Measurements from ENCODE around the gene TMEM132A. TPM values are rescaled to one million over a fixed set of nuclear protein-coding genes. Genes with fewer than 3 reads are reported as not detected.
"Not testable (repeated sequence)": the region's sequence is repeated elsewhere in the genome, so short reads cannot be mapped to it uniquely, and the experiment has no call there.

TMEM132A gene
- total RNA-seq, 1 experiment from 2014 or later: 132 TPM

DNA sequence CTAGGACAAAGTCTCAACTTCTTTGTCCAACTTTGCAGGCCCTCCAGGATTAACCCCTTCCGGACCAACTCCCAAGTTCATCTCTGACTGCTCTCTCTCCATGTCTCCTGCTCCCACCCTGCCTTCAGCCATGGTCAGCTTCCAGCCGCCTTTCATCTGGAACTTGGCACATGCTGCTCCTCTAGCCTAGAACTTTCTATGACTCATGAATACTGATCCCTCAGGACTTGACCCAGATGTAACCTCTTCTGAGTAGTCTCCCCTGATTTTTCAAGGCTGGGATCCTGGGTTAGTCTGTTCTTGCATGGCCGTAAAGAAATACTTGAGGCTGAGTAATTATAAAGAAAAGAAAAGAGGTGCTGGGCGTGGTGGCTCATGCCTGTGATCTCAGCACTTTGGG is 32.9 kb downstream of the TMEM132A start:
- no peak for DNase-seq (ENCODE audit: low spot score)

DNA sequence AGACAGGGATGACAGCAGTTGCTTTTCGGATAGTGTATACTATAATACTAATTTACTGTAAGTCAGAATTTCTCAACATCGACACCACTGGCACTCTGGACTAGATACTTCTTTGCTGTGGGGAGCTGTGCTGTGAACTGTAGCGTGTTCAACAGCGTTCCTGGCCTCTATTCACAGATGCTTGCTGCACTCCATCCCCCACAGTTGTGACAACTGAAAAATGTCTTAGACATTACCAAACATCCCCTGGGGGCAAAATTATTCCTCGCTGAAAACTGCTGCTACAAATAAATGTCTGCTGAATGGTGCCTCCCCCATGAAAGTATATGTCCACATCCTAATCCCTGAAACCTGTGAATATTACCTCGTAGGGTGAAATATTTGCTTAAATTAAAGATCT is 35.2 kb downstream of the TMEM132A start:
- DNase-seq (ENCODE audit: low spot score): no peak

DNA sequence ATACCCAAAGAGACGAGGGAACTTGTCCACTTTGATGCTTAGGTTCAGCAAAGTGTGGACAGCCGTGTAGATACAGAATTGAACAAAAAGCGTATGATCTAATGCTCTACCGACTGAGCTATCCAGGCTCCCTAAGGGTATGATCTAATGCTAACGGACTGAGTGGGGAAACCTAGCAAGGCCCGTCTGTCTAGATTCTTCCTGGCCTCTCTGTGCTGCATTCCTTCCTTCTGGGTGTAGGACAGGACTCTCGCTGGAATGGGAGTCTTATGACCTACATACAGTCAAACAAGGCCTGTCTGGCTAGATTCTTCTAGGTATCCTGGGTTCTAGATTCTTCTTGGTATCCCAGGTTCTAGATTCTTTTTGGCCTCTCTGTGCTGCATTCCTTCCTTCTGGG is 36.1 kb downstream of the TMEM132A start:
- DNase-seq (ENCODE audit: low spot score): no peak

DNA sequence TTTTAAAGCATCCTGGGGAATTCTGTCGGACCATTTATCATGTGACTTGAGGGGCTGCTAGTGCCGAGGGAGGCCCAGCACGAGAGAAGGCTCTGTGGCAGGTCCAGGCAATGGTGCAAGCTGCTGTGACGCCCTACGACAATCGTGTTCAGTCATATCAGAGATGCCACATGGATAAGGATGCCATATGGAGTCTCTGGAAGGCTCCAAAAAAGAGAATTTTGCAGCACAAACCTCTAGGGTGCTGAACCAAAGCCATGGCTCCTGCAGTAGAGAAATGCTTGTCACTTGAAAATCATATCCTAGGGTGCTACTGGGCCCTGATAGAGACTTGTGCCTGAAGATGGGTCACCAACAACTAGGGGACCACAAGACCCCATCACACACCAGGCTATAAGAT is 40.5 kb downstream of the TMEM132A start:
- no peak for DNase-seq (ENCODE audit: low spot score)

DNA sequence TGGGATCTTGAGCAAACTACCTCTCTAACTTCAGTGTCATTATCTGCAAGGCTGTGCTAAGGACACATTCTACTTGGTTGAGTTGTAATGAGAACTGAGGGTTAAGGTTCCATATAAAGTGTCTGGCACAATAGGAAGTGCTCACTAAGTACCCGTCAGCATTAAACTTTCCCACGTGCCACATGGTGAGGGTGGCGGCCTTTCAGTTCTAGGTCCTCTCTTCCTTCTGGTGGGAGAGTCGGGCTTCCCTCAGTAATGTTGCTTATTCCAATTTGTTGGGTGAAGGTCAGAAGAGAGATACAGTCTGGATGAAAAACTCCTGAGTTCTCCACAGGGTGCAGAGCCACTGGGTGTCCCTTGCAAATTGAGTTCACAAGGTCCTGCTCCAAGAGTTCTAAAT is 42.6 kb downstream of the TMEM132A start:
- DNase-seq (ENCODE audit: low spot score): no peak

DNA sequence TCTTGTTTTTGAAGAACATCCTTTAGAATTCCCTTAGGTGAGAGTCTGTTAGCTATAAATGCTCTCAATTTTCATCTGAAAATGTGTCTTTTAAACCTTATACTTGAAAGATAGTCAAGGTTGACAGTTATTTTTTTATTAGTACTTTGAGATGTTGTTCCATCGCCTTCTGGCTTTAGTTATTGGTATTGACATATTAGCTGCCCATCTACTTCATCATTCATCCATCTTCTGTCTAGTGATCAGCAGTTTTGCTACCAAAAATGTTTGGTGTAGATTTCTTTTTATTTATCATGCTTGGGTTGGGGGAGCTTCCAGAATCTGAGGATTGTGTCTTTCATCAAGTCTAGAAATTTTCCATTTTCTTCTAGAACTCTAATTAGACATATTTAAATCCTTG is 44.0 kb downstream of the TMEM132A start:
- DNase-seq (ENCODE audit: low spot score): no peak

DNA sequence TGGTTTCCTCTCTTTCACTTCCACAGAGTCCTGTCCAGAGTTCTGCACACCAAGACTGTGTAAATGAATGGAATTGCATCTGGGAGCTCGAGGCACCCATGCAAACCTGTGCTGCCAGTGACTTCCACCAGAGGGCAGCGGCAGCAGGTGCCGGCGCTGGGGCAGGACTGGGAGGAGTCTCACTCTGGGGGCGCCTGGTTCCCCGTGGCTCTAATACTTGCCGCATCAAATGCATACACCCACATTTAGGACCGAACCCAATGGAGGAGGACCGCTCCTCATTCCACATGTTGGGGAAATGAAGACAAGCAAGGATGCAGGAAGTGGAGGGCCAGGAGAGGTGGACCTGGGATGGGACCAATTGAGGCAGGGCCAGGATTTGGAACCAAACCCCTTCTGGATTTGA is 46.1 kb downstream of the TMEM132A start:
- peak; percentile 26 for DNase-seq (ENCODE audit: low spot score)

DNA sequence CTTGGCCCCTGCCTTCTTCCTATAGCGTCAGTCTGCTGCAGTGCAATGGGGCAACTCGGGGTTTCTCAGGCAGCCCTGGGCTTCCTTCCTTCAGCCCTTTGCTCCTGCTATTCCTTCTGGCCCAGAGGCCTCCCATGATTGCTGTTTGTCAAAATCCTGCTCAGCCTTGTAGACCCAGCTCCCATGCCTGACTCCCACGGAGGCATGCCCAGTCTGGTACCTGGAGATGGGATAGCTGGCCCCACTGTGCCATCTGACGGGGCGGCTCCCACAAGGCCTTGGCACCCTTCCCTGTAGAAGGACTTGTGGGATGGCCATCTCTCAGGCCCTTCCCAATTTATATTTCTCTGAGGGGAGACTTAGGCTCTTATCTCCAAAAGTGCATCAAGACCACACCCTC is 46.6 kb downstream of the TMEM132A start:
- DNase-seq (ENCODE audit: low spot score): no peak

DNA sequence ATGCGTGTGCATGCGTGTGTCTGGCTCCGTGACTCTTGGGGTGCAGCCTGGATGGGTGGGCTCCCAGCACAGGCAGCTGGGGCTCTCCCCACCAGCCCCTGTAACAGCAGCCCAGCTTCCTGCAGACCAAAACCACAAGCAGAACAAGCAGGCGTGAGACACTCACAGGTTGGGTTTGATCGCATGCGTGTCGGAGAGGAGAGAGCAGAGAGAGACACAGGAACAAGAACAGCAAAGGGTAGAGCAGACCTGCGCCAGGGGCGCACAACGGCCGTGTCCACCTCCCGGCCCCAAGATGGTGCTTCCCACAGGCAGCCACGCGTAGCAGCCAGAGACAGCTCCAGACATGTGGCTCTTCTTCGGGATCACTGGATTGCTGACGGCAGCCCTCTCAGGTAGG is 47.3 kb downstream of the TMEM132A start, which contains the start of gene CD6:
TSS of gene CD6 (plus strand) at position 161 of the 400 bp plus-strand sequence. CDS start at position 347, 186 bp downstream.
- no peak for DNase-seq (ENCODE audit: low spot score)

DNA sequence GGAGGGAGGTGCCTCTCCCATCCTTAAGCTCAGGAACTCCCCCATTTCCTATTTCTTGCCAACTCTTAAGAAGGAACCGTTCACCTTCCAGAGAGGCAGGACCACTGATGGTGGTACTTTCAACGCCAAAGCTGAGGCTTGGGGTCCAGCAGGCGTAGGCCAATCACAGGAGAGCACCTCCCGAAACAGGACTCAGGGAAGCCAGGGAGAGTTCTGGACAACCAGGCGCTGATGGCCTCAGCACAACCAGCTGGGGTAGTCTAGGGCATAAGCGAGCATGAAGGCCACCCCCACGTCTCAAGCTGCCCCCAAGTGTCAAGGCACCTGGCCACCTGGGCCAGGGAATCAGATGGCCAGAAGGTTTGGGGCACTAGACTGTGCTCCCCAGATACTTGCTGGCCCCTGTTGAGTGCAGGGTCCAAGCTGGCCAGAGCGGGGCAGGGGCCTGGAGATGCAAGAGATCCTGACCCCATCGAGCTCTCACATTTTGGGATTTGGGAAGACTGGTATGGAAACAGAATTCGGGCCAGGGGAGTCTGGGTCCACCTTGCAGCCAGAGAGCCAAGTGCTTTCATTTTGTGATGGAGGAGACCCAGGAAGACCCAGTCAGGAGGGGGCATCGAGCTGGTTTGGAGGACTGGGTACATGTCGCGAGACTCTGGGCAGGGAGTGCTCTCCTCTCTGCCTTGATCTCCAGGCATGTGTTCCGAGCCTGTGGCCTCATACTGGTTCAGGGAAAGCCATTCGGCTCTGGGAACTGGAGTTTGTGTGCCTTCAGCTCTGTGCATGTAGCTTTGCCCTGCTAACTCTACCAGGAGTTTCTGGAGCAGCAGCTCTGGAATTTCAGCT is 48.1 kb downstream of the TMEM132A start:
- no peak for DNase-seq (ENCODE audit: low spot score)

DNA sequence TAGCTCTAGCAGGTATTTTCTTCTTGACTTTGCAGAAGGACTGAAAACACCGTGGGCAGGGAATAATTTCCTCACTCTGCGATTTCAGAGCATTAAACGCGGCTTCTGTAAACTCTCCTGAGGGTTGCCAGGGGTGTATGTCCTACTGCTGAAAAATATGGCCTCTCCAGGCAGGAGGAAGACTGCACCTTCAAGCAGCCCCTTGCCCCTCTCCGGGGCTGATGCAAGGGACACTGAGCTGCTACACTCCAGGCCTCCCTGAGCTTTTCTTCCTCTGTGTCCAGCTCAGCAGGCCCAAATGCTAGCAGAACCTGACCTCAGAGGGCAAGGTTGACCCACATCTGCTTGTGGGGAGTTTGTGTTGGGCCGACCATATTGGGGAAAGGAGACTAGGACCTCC is 49.4 kb downstream of the TMEM132A start:
- no peak for DNase-seq (ENCODE audit: low spot score)

DNA sequence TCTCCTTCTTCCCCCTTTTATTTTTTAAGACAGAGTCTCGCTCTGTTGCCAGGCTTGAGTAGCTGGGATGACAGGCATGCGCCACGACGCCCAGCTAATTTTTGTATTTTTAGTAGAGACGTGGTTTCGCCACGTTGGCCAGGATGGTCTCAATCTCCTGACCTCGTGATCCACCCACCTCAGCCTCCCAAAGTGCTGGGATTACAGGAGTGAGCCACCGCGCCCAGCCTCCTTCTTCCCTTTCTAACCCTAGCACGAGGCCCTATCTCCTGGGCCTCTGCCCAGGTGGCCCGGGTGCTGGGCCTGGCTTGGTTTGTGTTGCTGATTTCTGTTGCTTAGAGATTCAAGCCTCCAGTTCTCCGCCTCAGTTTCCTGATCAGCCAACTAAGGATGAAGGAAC is 50.1 kb downstream of the TMEM132A start:
- DNase-seq (ENCODE audit: low spot score): not testable (repeated sequence)

DNA sequence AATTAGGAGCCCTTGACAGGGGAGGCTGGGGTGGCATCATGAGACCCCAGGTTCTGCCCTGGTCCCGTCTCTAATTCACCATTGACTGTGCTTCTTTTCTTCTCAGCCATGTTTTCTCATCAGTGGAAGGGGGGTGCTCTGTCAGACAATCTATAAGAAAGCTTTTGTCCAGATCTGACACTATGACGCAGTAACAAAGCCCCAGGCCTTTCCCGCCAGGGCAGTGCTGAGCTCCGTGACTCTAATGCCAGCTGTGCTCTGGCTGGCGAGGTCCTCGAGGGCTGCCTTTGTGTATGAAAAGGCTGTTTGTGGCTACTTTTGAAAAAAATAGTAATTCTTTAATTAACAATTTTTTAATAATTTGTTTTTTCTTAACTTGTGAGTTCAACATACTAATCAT is 50.5 kb downstream of the TMEM132A start:
- DNase-seq (ENCODE audit: low spot score): no peak

DNA sequence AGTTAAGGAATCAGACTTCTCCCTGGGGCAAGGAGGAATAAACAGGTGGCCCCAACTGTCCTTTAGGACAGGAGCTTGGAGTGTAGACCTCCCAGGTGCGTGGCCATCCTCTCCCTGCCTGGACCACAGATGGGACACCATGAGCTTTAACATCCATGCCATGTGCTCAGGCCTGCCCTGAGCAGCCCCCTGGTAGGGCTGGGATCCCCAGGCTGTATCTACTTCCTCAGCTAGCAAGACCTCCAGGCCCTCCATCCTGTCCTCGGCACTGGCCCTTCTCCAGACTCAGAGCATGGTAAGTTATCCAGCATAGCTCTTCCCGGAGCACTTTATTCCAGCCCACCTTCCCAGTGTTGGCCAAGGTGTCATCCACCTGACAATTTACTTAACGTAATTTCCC is 53.0 kb downstream of the TMEM132A start:
- DNase-seq (ENCODE audit: low spot score): no peak

DNA sequence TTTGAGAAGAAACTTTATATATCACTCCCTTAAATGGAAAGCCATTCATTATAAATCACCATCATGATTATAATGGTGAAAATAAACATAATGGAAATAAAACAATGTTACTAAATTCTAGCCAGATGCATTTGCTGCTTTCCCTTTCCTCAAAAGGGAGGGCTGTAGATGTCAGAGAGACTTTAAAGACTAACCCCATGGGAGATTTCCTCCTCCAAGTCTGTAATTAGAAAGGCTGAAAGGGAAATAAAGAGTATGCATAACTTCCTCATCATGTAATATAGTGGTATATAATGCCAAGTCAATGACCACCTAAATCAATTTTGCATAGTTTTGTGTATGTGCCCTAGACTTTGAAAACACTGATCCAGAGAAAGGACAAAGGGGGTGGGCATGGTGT is 53.6 kb downstream of the TMEM132A start:
- DNase-seq (ENCODE audit: low spot score): no peak

DNA sequence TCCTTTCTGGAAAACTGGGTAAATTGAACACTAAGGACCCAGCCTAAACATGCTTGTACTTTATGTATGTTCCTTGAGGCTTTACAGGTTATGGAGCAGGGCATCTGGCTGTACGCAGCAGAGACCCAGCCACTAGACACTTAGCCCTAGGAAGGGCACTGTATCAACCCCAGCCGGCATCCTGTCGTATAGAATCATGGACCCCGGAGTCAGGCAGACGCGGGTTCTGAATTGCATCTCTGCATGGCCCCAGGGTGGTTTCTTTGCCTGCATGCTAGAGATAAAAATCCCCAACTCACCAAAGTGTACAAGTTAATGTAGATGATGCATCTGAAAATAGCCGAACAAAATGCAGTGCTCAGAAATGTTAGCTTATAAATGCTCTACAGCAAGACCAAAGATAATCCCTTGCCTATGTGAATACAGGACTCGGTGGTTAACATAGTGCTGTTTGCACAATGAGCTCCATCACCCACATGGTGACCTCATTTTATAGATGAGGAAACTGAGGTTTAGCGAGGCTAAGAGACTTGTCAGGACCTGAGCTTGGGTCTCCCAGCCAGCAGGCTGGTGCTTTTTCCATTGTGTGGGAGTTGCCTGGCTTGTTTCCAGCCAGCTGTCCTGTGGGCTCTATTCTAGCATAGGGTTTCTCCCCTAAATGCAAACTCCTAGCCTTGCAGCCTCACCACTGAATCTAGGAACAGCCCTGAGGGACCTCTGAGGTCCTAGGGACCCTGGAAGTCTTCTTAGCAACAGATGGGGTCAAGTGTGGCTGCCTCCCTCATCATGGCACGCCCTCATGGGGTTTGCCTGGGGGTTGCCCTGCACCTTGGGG is 54.5 kb downstream of the TMEM132A start:
- DNase-seq (ENCODE audit: low spot score): no peak

DNA sequence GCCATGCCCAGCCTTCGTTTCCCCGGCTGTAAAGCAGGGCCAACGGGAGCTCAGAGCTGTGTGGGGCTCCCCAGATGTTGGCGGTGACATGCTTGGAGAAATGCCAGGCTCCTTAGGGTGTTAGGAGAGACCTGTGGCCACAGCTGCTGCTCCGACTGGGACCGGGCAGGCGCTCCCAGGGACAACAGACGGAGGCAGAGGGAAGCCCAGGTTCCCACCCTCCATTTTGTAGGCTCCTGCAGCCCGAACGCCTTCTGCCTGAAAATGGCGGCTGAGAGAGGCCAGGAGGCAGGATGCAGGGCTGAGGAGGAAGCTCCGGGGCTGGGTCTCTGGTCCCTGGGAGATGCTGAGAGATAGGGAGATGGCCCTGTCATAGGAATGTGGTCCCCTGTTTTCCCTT is 57.3 kb downstream of the TMEM132A start:
- no peak for DNase-seq (ENCODE audit: low spot score)

DNA sequence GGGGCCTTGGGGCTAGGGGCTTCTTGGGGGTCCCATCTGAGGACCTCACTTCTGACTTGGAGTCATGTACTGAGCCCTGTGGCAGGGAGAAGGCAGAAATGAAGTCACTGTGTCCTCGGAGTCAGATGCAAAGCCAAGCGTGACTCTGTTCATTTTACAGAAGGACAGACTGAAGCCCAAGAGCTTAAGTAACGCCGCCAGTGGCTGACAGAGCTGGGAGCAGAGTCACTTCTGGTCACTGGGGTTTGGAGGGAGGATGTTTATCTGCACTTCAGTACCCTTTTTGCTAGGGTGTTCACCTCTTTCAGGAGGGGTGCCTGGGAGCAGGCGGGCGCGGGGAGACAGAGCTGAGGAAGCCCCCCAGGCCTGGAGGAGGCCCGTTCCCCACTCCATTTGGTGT is 57.9 kb downstream of the TMEM132A start:
- no peak for DNase-seq (ENCODE audit: low spot score)

DNA sequence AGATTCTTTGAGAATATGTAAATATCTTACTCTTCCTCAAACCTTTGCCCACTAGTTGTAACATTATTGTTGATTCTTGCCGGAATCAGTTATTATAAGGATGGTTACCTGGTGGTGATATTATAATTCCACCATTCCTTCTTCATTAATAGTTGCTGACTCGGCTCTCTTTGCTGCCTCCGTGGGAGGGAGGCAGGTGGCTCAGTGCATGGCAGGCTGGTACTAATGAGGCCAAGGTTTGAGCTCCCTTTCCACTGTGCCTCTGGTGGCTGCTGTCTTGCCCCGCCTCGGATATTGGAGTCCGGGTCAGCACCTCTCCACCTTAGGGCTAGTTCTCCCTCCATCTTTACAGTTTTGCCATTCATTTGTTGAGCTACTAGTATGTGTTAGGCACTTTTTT is 59.9 kb downstream of the TMEM132A start:
- no peak for DNase-seq (ENCODE audit: low spot score)

DNA sequence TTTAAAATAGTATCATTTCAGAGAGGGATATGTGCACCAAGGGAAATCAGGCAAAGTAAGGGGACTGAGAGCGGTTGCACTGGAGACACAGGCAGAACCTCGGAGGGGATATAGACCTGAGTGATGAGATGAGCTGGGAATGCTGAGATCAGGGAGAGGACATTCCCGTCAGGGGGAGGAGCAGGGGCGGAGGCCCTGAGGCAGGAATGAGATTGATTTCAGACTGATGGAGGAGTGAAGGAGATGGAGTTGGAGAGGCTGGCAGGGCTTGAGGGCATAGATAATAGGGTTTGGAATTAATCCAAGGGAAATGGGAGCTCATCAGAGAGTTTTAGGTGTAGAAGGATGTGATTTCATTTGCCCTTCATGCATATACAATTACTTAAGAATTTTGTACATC is 60.4 kb downstream of the TMEM132A start:
- no peak for DNase-seq (ENCODE audit: low spot score)

DNA sequence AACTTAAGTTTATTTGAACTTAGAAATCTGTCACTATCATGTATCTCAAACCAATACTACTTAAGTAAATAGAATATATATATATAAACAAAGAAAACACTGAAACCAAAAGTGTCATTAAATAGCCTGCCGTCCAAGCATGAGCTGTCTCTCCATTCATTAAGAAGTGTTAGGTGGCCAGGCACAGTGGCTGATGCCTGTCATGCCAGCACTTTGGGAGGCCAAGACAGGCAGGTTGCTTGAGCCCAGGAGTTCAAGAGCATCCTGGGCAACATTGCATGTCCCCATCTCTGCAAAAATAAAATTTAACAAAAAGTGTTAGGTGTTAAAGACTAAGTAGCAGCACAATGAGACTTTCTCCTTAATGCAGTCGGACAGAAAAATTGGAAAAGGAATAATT is 61.2 kb downstream of the TMEM132A start:
- DNase-seq (ENCODE audit: low spot score): no peak

DNA sequence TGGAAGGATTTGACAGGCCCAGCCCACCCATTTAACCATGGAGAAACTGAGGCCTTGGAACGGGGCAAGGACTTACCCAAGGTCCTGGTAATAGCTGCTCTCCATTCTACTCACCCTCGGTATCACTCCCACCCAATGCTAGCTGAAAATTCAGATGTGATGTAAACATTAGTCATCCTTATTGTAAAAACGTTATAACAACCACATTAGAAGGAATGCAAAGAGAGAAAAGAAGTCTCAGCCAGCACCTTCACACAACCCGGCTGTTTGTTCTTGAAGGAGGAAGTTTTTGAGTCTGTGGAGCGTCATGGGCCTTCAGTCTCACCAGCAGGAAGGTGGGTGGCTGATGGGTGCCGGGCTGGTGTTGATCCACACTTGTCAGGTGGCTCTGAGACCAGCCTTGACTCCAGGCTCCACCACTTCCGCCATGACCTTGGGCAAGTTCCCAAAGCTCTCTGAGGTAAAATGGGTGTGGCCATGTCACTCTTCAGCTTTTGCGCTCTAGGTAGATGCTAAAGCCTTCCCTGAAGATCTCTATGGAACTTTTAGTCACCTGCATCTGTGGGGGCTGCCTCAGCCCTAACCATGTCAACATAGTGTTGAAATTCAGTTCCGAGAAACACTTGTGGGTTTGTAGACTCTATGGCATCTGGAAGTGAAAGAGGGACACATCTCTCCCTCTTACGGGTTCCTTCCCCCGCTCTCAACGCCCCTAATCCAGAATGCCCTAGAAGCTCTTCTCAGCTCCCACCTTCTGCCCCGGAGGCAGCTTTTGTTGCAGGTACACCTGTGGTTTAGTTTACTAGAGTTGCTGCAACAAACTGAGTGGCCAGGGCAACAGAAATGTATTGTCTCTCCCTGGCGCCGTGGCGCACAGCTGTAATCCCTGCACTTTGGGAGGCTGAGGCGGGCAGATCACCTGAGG is 62.0 kb downstream of the TMEM132A start:
- peak; percentile 48 for DNase-seq (ENCODE audit: low spot score)
